ENCODE data around the gene TIPIN.
"Not testable (repeated sequence)": the region's sequence is repeated elsewhere in the genome, so short reads cannot be mapped to it uniquely, and the experiment has no call there.

Gene TIPIN, protein sequence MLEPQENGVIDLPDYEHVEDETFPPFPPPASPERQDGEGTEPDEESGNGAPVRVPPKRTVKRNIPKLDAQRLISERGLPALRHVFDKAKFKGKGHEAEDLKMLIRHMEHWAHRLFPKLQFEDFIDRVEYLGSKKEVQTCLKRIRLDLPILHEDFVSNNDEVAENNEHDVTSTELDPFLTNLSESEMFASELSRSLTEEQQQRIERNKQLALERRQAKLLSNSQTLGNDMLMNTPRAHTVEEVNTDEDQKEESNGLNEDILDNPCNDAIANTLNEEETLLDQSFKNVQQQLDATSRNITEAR
- total RNA-seq = 4.0 to 7.0 (median 5.1) reads per million in 4 donors

DNA sequence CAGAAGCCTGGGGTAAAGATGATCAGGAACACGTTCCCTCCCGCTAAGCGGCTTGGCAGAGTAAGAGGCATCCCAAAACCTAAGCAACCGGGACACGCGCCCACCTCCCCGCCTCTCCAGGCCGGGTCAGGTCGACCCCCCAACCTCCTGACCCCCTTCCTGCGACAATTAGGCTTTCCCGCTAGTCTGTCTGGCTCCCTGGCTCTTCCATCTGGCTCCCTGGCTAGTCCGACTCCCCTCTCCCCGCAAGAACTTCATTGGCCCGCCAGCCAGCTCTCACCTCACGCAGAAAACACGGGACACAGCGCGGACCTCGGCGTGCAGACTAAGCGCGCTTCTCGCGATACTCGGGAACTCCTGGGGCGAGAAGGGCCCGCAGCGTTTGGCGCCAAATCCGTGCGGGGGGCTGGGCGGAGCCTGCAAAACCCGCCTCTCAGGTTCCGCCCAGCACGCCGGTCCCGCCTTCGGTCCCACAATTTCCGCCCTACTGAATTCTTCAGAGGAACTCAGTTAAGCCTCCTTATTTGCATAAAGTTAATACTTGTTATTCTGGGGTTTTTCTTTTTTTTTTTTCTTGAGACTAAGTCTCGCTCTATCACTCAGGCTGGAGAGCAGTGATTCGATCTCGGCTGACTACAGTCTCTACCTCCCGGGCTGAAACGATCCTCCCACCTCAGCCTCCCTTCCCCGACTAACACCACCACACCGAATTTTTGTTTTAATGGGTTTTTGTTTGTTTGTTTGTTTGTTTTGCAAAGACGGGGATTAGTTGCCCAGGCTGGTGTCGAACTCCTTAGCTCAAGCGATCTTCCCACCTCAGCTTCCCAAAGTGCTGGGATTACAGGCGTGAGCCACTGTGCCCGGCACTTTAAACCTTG, at the start of gene TIPIN:
Gene TIPIN, minus strand, starts transcription at position 327 of the 878 bp plus-strand sequence. CDS start 3,738 bp downstream, outside the sequence.
- peak; percentile 95 to 98 (median 97) for DNase-seq

GRCh38 chr15:66405615-66406014, 49.1 kb upstream of the TIPIN start:
- DNase-seq = no peak

GRCh38 chr15:66405007-66405406, 48.5 kb upstream of the TIPIN start:
- no peak for DNase-seq

GRCh38 chr15:66404532-66404931, 48.0 kb upstream of the TIPIN start:
- no peak for DNase-seq

DNA sequence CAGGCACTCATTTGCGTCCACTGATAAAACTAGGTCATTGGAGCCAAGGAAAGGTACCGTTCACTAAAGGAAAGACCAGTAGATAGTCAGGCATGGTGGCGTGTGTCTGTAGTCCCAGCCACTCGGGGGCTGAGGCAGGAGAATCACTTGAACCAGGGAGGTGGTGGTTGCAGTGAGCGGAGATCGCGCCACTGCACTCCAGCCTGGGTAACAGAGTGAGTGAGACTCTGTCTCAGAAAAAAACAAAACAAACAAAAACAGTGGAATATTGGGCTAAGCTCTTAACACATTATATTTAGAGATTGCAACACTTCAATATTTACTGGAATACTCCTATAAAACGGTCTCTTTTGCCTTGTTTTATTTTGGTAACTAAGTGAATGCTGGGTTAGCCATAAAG, 47.6 kb upstream of the TIPIN start:
- DNase-seq = no peak

GRCh38 chr15:66403323-66403722, 46.8 kb upstream of the TIPIN start:
- no peak for DNase-seq

DNA sequence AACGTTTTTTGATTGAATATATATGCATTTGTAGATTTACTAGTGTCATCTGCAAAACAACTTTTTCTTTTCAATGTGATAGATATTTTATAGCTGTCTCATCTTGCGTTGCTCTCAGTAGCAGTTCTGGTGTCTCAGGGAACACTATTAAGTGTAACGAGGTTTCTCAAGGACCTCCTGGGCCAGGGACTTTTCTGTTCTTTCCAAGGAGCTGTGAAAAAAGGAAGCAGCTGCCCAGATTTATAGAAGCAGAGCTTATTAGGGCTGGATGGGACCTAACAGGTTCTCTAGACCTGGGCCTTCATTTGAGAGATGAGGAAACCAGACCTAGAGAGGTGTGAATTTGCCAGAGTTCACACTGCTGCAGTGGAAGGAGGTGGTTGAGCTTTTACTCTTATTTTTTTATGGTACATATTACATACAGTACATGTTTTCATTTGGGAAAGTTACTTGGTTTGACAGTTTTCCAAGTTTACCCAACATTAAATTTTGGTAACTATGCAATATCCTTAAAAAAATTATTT, 46.3 kb upstream of the TIPIN start:
- no peak for DNase-seq

DNA sequence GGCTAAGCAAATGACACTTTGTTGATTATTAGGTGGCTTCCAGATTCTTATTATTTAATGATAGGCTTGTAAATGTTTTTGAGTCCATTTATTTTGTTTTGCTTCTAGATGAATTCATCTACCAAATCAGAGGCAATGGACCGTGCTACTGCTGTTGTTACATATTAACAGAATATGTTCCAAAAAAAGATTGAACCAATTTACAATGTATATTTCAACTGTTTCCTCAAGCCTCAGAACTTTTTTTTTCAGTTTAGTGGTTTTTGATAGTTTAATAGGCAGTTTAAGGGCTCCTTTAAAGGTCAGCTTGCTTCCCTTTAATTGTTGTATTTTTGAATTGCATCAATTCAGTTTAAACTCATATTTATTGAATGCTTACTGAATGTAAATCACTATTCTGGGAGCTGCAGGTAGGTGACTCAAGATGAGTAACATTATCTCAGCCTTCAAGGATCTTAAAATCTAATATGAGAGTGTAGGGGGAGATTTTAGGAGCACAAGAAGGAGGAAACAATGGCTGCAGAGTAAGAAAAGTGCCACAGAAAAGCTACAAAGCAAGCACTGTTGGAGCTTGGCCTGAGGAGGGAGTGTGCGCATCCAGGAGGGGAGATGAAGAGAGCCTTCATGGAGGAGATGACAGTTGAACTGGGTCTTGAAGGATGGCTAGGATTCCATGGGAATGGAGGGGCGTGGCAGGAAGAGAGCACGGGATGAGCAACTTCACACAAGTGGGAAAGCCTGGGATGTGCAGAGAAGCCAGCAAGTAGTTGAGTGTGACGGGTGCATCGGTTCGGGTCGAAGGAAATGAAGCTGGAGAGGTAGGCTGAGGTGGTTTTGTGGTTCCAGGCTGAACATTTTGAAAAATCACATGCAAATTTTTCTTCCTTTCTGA, 44.9 kb upstream of the TIPIN start:
- DNase-seq = peak in 1 of 5 donors; percentile 20

- no peak for DNase-seq
Observed at GRCh38 chr15:66400351-66400774, 43.9 kb upstream of the TIPIN start.

- DNase-seq = no peak
Observed at GRCh38 chr15:66399276-66399675, 42.8 kb upstream of the TIPIN start.

DNA sequence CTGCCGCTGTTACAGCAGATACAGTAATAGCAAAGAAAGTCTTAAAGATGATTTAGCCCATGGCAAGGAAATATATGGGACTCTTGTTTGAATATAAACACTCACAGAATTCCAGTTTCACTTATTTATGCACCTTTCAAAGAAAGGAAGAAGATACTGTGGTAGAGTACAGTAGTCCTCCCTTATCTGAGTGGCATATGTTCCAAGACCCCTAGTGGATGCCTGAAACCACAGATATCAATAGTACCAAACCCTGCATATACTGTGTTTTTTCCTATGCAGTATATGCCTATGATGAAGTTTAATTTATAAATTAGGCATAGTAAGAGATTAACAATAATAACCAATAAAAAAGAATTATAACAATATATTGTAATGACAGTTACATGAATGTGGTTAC, 38.4 kb upstream of the TIPIN start:
- DNase-seq = no peak

DNA sequence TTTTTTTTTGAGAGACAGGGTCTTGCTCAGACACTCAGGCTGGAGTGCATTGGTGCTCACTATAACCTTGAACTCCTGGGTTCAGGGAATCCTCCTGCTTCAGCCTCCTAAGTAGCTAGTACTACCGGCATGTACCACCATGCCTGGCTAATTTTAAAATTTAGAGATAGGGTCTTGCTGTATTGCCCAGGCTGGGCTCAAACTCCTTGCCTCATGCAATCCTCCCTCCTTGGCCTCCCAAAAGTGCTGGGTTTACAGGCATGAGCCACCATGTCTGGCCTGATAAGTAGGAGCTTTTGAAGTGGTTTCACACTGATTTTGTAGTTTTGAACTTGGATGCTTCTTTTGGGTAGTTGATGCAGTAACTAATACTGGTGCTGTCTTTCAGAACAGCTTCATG, 38.0 kb upstream of the TIPIN start:
- DNase-seq = no peak

- DNase-seq = not testable (repeated sequence)
Observed at GRCh38 chr15:66393037-66393436, 36.6 kb upstream of the TIPIN start.

- DNase-seq = peak in 2 of 5 donors; percentile 21 to 64
Observed at GRCh38 chr15:66390678-66391077, 34.2 kb upstream of the TIPIN start.

- peak in 1 of 5 donors; percentile 45 for DNase-seq
Observed at GRCh38 chr15:66389859-66390381, 33.4 kb upstream of the TIPIN start.

GRCh38 chr15:66389098-66389858, 32.8 kb upstream of the TIPIN start:
- peak in 1 of 5 donors; percentile 43 for DNase-seq

- DNase-seq = no peak
Observed at GRCh38 chr15:66388576-66388975, 32.1 kb upstream of the TIPIN start.

- DNase-seq = no peak
Observed at GRCh38 chr15:66388043-66388363, 31.5 kb upstream of the TIPIN start.

- peak; percentile 17 to 67 (median 49) for DNase-seq
Observed at GRCh38 chr15:66387163-66388042, 30.9 kb upstream of the TIPIN start.
